HG03175 (cell line): Measurements from ENCODE around the gene GSN.

ENCODE experiments used
- ATAC-seq: cut with Tn5 transposase; IDR thresholded peaks from one replicate; pipeline ENCODE4 v1.9.1; 2021; ENCODE audit warnings: mild to moderate bottlenecking, moderate library complexity; ENCODE audit not compliant: unreplicated experiment

Gene GSN

DNA sequence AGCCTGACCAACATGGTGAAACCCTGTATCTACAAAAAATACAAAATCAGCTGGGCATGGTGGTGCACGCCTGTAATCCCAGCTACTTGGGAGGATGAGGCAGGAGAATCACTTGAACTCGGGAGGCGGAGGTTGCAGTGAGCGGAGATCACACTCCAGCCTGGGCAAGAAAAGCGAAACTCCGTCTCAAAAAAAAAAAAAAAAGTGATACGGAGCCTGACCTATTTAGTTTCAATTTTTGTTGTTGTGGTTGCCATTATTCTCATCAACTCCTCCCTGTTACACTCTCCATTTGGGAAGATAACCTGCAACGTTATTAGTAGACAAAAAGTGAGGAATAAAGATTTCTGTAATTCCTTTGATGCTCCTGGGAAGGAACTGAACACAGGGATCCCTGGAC is 100.8 kb downstream of the GSN start:
- no peak for ATAC-seq

DNA sequence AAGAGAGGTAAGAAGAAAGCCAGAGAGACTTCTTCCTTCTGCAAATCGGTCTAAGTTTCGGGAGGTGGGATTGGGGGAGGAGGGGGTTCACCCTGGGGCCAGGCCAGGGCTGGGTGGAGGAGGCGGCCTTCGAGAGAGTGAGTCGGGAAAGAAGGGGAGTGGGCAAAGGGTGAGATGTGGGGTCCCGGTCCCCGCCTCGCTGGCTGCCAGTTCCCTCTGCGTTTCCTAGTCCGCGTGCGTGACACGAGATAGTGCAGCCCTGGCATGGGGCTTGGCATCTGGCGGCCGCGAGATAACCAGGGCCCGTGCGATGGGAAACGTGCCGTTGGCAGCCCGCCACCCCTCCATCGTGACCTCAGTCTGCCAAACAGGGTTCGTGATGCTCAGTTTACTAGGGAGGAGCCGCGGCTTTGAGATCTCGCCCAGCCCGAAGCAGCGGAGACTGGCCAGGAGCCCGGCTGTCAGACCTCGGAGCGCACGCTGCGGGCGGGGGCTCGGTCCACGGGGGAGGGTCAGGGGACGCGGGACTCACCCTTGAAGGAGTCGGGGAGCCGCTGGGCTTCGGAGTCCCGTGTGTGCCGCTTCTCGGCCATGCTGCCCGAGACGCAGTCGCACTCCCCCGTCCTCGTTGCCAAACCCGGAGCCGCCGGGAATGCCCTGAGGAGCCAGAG is 101.8 kb downstream of the GSN start, which contains the start of gene STOM:
Gene STOM (minus strand): TSS at position 656 of the 671 bp plus-strand sequence. CDS start 63 bp downstream, at position 593.
- ATAC-seq = peak; percentile 66

DNA sequence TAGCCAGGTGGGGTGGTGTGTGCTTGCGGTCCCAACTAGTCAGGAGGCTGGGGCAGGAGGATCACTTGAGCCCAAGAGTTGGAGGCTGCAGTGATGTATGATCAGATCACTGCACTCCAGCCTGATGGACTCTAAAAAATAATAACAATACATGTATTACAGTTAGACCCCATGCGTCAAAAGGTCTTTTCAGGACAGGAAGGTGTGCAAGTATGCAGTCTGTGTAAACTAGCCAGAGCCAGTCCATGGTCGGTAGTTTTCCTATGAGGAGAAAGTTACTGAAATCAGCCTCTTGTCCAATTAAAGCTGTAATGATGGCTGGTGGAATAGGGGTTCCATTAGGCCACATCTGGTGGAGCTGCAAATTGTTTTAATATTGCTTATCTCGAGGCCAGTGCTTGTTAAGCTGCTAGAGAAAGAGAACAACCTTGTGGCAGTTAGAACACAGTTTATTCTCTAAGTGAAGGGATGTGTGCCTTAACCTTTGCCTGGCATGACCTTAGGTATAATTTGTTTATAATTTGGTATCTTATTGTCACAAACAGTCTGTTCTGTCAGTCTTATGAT is 103.6 kb downstream of the GSN start:
- ATAC-seq = no peak

DNA sequence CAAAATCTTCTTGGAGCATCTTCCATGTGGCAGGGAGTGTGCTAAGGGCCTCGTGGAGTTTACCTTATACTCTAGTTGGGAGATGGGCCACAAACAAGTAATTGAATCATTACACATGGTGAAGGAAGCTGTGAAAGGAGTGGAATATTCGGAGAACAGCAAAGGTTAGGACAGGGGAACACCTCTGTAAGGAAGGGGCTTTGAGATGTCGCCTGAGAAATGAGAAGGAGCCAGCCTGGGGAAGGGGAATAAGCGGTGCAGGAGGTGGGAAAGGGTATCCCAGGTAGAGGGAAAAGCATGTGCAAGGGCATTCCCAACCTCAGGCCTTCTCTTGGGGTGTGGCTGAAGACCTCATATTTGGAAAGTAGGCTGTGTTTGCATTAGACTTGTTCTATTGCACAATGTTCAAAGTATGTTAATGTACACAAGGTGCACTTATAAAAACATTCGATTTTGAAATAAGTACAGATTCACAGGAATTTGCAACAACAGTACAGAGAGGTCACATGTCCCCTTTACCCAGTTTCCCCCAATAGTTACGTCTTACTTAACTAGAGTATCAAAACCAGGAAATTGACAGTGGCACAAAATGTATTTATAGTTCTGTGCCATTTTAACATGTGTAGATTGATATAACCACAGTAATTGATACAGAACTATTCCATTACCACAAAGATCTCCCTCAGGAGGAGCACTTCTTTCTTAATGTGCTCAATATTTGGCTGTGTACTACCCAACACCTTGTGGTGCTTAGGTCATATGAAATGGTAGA is 104.5 kb downstream of the GSN start:
- no peak for ATAC-seq

DNA sequence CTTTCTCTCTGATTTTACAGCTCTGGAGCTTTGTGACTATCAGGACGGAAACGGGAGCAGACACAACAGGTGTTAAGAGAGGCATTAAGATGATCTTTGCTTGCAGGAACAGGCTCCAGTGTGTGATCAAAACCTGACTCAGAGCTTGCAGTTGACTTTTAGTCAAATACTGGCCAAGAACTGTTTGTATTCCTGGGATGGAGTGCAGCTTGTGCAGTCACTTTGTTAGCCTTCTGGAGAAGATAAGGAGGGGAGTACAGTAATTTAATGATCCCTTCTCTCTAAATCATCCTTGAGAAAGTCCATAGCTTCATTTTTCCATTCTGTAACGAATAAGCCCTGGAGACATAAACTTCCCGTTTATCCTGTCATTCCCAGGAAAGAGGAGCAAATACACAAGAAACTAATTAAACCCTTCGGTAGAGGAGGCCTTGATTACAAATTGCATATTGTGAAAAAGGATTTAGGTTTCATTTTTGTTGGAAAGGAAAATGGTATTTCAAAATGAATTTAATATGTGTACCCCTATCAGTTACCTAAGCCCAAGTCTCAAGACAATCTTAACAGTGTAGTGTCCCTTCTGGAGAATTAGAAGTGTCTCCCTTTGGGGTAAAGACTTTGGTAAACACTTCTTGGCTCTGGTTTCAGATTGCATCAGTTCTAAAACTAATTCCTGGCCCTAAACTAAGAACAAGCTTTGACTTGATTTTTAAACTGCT is 105.2 kb downstream of the GSN start:
- ATAC-seq = no peak

DNA sequence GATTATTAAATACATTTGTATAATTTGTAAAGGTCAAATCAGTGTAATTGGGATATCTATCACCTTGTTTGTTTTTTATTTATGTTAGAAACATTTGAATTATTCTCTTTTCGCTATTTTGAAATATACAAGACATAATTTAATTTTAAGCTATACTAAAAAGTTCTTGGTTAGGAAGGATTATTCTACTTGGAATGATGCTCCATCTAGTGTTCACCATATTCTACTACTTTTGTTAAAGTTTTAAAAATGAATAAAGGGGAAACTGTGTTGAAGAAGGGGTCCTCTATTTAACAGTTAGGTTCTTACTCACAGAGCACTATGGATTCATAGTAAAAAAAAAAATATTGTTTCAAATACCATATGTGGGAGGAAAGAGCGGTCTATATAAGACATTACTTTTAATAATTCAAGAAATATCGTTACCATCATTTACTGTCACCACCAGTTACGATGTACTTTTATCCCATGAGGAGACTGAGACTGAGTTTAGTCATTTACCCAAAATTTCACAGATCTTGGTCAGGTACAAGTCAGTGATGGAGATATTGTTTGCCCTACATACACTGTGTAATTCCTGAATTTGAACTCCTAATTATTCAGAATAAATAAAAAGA is 108.4 kb downstream of the GSN start:
- ATAC-seq = no peak

DNA sequence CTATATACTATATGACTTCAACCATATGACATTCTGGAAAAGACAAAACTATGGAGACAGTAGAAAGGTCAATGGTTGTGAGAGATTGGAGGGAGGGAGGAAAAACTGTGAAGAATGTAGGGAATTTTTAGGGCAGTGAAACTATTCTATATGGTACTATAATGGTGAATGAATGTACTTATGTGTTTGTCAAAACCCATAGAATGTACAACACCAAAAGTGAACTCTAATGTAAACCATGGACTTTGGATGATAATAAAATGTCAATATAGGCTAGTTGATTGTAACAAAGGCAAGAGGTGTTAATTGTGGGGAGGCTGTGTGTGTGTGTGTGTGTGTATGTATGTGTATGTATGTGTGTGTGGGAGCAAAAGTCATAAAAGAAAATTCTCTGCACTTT is 112.9 kb downstream of the GSN start:
- ATAC-seq = no peak
